SHP77 treated with DMSO at 0.1 percent for 48 hours (cell line): ENCODE data around the gene DEFB124.

Experiments used
- DNase-seq: peaks from one replicate; lab custom pipeline; 2025; lab: John Stamatoyannopoulos, UW

DEFB124 gene

GRCh38 chr20:31425797-31426196, 49.1 kb downstream of the DEFB124 start:
- no peak for DNase-seq

- no peak for DNase-seq
Observed at GRCh38 chr20:31418307-31418706, 56.6 kb downstream of the DEFB124 start.

GRCh38 chr20:31415653-31416052, 59.3 kb downstream of the DEFB124 start:
- no peak for DNase-seq
